Fibroblast of skin of abdomen (primary cell): Measurements from ENCODE around the gene CDK14.
A peak's percentile ranks its signal among the peaks of the same experiment; 100 is the strongest.

Experiments used
- DNase-seq: peaks from one replicate; pipeline ENCODE4 v3.0.0-alpha.2; 2013

CDK14 gene

GRCh38 chr7:90642978-90643377, 46.9 kb downstream of the CDK14 start:
- no peak for DNase-seq

DNA sequence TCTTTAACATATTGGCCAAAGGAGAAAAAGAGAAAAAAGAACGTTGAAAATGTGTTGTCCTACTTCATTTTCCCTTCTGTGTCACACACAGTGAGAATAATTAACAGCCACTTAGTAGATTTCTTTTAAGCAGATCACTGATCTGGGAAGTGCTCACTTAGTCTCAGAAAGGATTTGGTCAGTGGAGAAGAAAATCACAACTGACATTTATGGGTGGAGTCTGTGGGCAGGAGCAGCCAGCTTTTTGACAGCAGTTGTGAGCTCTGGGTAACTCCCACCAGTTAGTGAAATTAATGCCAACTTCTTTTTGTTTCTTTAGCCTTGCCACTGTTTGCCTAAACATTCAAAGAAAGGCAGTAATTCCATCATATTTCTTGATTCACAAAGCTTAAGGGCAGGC, 49.7 kb downstream of the CDK14 start:
- DNase-seq, result no peak

GRCh38 chr7:90648107-90648506, 52.0 kb downstream of the CDK14 start:
- DNase-seq, result no peak

DNA sequence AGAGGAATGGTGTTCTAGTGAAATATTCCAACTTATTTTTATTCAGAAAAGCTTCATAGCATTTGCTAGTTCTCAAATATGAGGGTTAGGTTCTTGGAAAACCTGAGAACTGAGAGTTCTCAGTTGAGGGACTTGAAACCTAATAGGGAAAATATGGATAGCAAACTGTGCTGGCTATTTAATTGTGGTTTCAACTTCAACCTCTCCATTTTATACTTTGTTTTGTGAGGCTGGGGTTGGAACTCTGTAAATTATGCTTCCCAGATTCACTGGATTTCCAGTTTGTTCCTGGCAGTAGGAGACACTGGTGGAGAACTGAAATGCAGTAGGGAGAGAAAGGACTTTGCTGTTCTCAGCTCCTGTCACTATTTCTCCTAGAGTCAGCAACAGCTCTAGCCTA, 52.7 kb downstream of the CDK14 start:
- DNase-seq, result no peak

- no peak for DNase-seq
These were observed 58.8 kb downstream of the CDK14 start for GRCh38 chr7:90654718-90655427.

GRCh38 chr7:90655566-90655965, 59.4 kb downstream of the CDK14 start:
- DNase-seq, result peak; percentile 98

DNA sequence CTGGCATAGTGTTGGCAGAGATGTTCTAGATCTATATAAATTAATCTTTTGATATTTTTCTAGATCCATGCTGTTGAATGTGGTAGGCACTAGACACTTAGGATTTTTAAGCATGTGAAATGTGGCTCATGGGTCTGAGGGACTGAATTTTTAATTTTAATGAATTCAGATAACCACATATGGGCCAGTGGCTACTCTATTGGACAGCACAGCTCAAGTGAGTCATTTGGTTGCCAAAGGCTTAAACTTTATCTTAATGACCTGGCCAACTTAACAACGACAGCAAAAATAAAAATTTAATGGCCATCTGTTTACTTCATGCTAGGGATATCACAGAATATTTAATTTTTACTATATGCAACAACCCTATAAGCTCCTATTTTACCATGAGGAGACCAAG, 61.4 kb downstream of the CDK14 start:
- no peak for DNase-seq

GRCh38 chr7:90660100-90660499, 64.0 kb downstream of the CDK14 start:
- no peak for DNase-seq

GRCh38 chr7:90660819-90661218, 64.7 kb downstream of the CDK14 start:
- no peak for DNase-seq

DNA sequence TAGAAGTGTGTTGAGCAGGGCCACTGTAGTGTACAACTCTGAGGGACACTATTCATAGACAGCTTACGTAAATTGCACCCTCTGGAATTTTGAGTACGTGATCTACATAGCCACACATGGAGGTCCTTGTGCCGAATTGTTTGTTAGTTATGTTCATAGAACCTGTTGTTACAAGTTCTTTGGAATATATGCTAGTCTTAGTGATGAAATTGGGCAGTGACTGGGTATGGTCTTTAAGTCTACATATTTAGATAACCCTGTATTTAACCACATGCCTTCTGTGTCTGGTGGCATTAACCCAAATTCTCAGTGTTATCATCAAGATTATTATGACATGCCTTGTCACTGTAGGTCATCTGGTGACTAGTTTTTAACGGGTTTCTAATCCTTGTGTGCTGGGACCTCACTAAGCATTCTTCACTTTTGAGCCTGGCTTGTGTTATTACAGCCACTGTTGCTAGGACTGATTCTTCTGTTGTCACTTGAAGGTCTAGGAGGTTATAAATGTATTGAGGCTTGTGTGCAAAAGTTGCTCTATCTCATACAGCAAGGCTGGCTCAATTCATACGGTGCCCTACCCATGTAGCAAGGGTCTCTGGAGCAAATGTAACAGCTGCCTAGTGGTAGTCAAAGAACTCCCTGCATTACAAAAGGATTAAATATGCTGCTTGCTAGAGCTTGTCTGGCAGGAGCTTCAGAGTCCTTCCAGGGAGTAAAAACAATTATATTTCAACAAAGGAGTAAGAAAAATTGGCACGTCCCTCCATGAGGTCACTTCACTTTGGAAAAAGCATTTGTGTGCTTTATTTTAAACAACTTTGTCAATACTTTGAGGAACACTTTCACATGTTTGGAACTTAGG, 65.4 kb downstream of the CDK14 start:
- DNase-seq, result peak; percentile 10

GRCh38 chr7:90663176-90663575, 67.1 kb downstream of the CDK14 start:
- DNase-seq, result no peak

GRCh38 chr7:90666186-90666585, 70.1 kb downstream of the CDK14 start:
- no peak for DNase-seq

- DNase-seq, result no peak
These were observed 72.9 kb downstream of the CDK14 start for GRCh38 chr7:90668992-90669391.

GRCh38 chr7:90669492-90669891, 73.4 kb downstream of the CDK14 start:
- DNase-seq, result no peak

DNA sequence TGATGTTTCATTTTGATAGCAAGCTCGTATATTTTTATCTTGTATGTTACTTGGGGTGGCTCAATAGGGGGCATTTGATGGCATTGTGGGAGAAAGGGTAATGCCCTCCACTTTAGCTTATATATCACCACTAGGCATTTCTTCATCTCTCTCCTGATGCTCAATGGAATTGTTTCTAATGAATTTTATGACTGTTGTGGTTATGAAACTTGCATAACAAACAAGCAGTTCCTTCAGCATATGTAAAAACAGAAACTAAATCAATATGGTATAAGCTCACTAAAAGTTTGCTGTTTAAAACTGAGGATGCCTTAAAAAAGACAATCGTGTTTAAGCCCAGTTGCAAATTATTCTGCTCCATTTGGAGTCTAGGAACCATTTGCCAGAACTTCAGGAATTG, 75.5 kb downstream of the CDK14 start:
- DNase-seq, result no peak

DNA sequence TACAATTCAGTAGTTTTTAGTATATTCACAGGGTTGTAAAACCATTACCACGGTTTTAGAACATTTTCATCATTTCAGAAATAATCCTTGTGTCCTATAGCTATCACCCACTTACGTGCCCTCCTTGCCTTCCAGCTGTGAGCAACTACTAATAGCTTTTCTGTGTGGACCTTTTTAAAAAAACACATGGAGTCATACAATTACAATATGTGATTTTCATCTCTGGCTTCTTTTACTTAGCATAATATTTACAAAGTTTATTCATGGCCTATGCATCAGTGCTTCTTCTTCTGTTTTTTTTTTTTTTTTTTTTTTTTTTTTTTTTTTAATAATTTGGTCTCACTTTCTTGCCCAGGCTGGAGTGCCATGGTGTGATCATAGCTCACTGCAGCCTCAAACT, 76.1 kb downstream of the CDK14 start:
- DNase-seq, result no peak

DNA sequence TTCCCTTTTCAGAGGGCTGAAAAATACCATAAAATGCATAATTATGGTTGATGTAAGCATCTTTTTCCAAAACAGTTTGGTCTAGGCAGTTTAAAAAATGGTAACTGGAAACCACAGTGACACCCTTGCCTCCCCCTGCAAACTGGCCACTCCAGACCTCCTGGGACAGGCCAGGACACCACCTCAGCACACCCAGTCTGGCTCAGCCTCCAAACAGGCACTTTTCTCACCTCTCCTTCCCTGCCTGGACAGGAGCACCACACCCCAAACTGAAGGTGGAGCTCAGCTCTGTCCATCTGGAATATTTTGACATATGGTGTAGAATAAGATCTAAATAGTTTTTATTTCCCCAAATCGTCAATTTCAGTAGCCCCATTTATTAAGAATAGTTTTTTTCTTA, 78.5 kb downstream of the CDK14 start:
- DNase-seq, result no peak

GRCh38 chr7:90675982-90676381, 79.9 kb downstream of the CDK14 start:
- no peak for DNase-seq

- no peak for DNase-seq
These were observed 81.6 kb downstream of the CDK14 start for GRCh38 chr7:90677486-90678404.

- DNase-seq, result no peak
These were observed 82.9 kb downstream of the CDK14 start for GRCh38 chr7:90678986-90679385.

- no peak for DNase-seq
These were observed 84.4 kb downstream of the CDK14 start for GRCh38 chr7:90680484-90680883.

- DNase-seq, result peak; percentile 51
These were observed 85.4 kb downstream of the CDK14 start for GRCh38 chr7:90681336-90682022.
